ENCODE measurements around the gene CCDC191. TPM values are rescaled to one million over a fixed set of nuclear protein-coding genes. Genes with fewer than 3 reads are reported as not detected.

CCDC191 gene
- total RNA-seq, 1 donor from 2014 or later = 6.6 TPM

GRCh38 chr3:114052216-114052615 is 4.1 kb downstream of the CCDC191 start:
- no peak for DNase-seq

GRCh38 chr3:114043205-114043604 is 13.1 kb downstream of the CCDC191 start:
- no peak for DNase-seq

GRCh38 chr3:114035896-114036295 is 20.4 kb downstream of the CCDC191 start:
- no peak for DNase-seq

- DNase-seq = no peak
Observed at GRCh38 chr3:114034787-114035545, 21.4 kb downstream of the CCDC191 start.

- DNase-seq = no peak
Observed at GRCh38 chr3:114034211-114034610, 22.1 kb downstream of the CCDC191 start.

- no peak for DNase-seq
Observed at GRCh38 chr3:114033721-114034120, 22.6 kb downstream of the CCDC191 start.

- no peak for DNase-seq
Observed at GRCh38 chr3:114026331-114026730, 30.0 kb downstream of the CCDC191 start.

GRCh38 chr3:114025451-114025850 is 30.9 kb downstream of the CCDC191 start:
- no peak for DNase-seq

- DNase-seq = no peak
Observed at GRCh38 chr3:114022145-114022802, 34.1 kb downstream of the CCDC191 start.

GRCh38 chr3:114020907-114021306 is 35.4 kb downstream of the CCDC191 start:
- no peak for DNase-seq

GRCh38 chr3:114019486-114019885 is 36.8 kb downstream of the CCDC191 start:
- DNase-seq = no peak

GRCh38 chr3:114014211-114014610 is 42.1 kb downstream of the CCDC191 start:
- no peak for DNase-seq

GRCh38 chr3:114011059-114011797 is 45.1 kb downstream of the CCDC191 start:
- DNase-seq = no peak

GRCh38 chr3:114005481-114005880 is 50.8 kb downstream of the CCDC191 start:
- no peak for DNase-seq

- DNase-seq = no peak
Observed at GRCh38 chr3:113985541-113985940, 70.8 kb downstream of the CCDC191 start.

GRCh38 chr3:113983544-113983943 is 72.8 kb downstream of the CCDC191 start:
- no peak for DNase-seq

- DNase-seq = no peak
Observed at GRCh38 chr3:113981803-113982202, 74.5 kb downstream of the CCDC191 start.

- no peak for DNase-seq
Observed at GRCh38 chr3:113979916-113980315, 76.4 kb downstream of the CCDC191 start.

GRCh38 chr3:113977822-113978221 is 78.5 kb downstream of the CCDC191 start:
- no peak for DNase-seq

- DNase-seq = no peak
Observed at GRCh38 chr3:113968986-113969385, 87.3 kb downstream of the CCDC191 start.

- DNase-seq = no peak
Observed at GRCh38 chr3:113966172-113966571, 90.2 kb downstream of the CCDC191 start.

GRCh38 chr3:113963879-113964278 is 92.4 kb downstream of the CCDC191 start:
- no peak for DNase-seq

GRCh38 chr3:113954091-113954685 is 102.1 kb downstream of the CCDC191 start:
- DNase-seq = peak; percentile 24

All from occipital lobe (tissue), 2 donors.